ENCODE results near the gene FRMD4B. TPM values are rescaled to one million over a fixed set of nuclear protein-coding genes. Genes with fewer than 3 reads are reported as not detected.

FRMD4B gene
- total RNA-seq, 1 donor from 2014 or later: 16.4 TPM

GRCh38 chr3:69290430-69290829 lies 95.5 kb downstream of the FRMD4B start:
- H3K36me3 ChIP-seq (ENCODE audit: control insufficient read depth, insufficient read depth, low read length): peaks cover 1% of the 10 kb centered on the region
- TF ChIP-seq, protein P1, sequence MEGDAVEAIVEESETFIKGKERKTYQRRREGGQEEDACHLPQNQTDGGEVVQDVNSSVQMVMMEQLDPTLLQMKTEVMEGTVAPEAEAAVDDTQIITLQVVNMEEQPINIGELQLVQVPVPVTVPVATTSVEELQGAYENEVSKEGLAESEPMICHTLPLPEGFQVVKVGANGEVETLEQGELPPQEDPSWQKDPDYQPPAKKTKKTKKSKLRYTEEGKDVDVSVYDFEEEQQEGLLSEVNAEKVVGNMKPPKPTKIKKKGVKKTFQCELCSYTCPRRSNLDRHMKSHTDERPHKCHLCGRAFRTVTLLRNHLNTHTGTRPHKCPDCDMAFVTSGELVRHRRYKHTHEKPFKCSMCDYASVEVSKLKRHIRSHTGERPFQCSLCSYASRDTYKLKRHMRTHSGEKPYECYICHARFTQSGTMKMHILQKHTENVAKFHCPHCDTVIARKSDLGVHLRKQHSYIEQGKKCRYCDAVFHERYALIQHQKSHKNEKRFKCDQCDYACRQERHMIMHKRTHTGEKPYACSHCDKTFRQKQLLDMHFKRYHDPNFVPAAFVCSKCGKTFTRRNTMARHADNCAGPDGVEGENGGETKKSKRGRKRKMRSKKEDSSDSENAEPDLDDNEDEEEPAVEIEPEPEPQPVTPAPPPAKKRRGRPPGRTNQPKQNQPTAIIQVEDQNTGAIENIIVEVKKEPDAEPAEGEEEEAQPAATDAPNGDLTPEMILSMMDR (IDR thresholded peaks at IDR 0.05; ENCODE audit: insufficient read depth, low read length, poor library complexity, severe bottlenecking): no peak
- no peak for DNase-seq (ENCODE audit: low read depth)
- no peaks in the 10 kb centered on the region for H3K27me3 ChIP-seq (ENCODE audit: control insufficient read depth, insufficient read depth, low read length)
- no peak overlapping the region for H3K4me3 ChIP-seq (ENCODE audit: low read depth, low read length)

DNA sequence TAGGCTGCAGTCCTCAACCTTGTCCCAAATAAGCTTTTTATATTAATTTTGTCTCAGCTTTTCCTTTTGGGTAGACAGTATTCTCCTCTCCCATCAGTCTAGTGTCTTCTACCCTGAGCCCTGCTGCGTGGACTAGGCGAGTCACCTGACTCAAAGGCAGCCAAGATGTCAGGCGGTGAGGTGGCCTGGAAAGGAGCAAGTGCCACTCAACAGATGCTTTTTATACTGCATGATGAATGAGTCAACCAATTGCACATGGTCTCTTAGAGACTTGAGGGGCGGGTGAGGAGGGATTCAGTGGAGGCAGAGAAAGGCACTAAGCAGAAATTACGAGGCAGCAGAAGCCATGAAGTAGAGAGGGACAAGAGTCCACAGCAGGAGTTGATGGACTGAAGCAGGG lies 95.9 kb downstream of the FRMD4B start:
- H3K4me3 ChIP-seq (ENCODE audit: low read depth, low read length): no peak overlapping the region
- H3K36me3 ChIP-seq (ENCODE audit: control insufficient read depth, insufficient read depth, low read length): peaks cover 1% of the 10 kb centered on the region
- H3K27me3 ChIP-seq (ENCODE audit: control insufficient read depth, insufficient read depth, low read length): no peaks in the 10 kb centered on the region
- TF ChIP-seq, protein P1 (IDR thresholded peaks at IDR 0.05; ENCODE audit: insufficient read depth, low read length, poor library complexity, severe bottlenecking): no peak
- DNase-seq (ENCODE audit: low read depth): no peak

GRCh38 chr3:69288161-69288895 lies 97.6 kb downstream of the FRMD4B start:
- Histone ChIP-seq H3K4me3 (ENCODE audit: low read depth, low read length) (no peak overlapping the region), H3K36me3 (ENCODE audit: control insufficient read depth, insufficient read depth, low read length) (peaks cover 1% of the 10 kb centered on the region), H3K27me3 (ENCODE audit: control insufficient read depth, insufficient read depth, low read length) (no peaks in the 10 kb centered on the region)
- TF ChIP-seq, protein P1 (IDR thresholded peaks at IDR 0.05; ENCODE audit: insufficient read depth, low read length, poor library complexity, severe bottlenecking): no peak
- DNase-seq (ENCODE audit: low read depth): no peak

- Histone ChIP-seq H3K27me3 (ENCODE audit: control insufficient read depth, insufficient read depth, low read length) (no peaks in the 10 kb centered on the region), H3K4me3 (ENCODE audit: low read depth, low read length) (no peak overlapping the region), H3K36me3 (ENCODE audit: control insufficient read depth, insufficient read depth, low read length) (no peaks in the 10 kb centered on the region)
- TF ChIP-seq, protein P1 (IDR thresholded peaks at IDR 0.05; ENCODE audit: insufficient read depth, low read length, poor library complexity, severe bottlenecking): no peak
- no peak for DNase-seq (ENCODE audit: low read depth)
Observed at GRCh38 chr3:69283913-69284611, 101.8 kb downstream of the FRMD4B start.

GRCh38 chr3:69283496-69283895 lies 102.4 kb downstream of the FRMD4B start:
- Histone ChIP-seq H3K27me3 (ENCODE audit: control insufficient read depth, insufficient read depth, low read length) (no peaks in the 10 kb centered on the region), H3K36me3 (ENCODE audit: control insufficient read depth, insufficient read depth, low read length) (no peaks in the 10 kb centered on the region), H3K4me3 (ENCODE audit: low read depth, low read length) (no peak overlapping the region)
- no peak for DNase-seq (ENCODE audit: low read depth)
- TF ChIP-seq, protein P1 (IDR thresholded peaks at IDR 0.05; ENCODE audit: insufficient read depth, low read length, poor library complexity, severe bottlenecking): no peak
